ENCODE measurements around the gene CALM1.

CALM1 gene

GRCh38 chr14:90443161-90444076 is 46.6 kb downstream of the CALM1 start:
- peaks cover 0 to 7% of the 10 kb centered on the region in 2 donors for H3K9me3 ChIP-seq (ENCODE audit: control insufficient read depth in 2 of 2, low read length in 2 of 2)
- H3K9ac ChIP-seq (ENCODE audit: low read length in 2 of 2), result no peak overlapping the region
- H3K4me1 ChIP-seq (ENCODE audit: control insufficient read depth, insufficient read depth, low read length), result no peaks in the 10 kb centered on the region
- H3K27ac ChIP-seq (ENCODE audit: low read length), result no peak overlapping the region
- H3K27me3 ChIP-seq (ENCODE audit: control insufficient read depth in 1 of 2, insufficient read depth in 2 of 2, low read length in 2 of 2), result no peaks in the 10 kb centered on the region
- no peaks in the 10 kb centered on the region for H3K36me3 ChIP-seq (ENCODE audit: control insufficient read depth in 2 of 2, insufficient read depth in 2 of 2, low read length in 2 of 2)
- no peak overlapping the region for H3K4me3 ChIP-seq (ENCODE audit: low read length in 2 of 2)

GRCh38 chr14:90444077-90444696 is 47.4 kb downstream of the CALM1 start:
- no peak overlapping the region for H3K27ac ChIP-seq (ENCODE audit: low read length)
- H3K27me3 ChIP-seq (ENCODE audit: control insufficient read depth in 1 of 2, insufficient read depth in 2 of 2, low read length in 2 of 2), result no peaks in the 10 kb centered on the region

GRCh38 chr14:90445011-90445410 is 48.2 kb downstream of the CALM1 start:
- Histone ChIP-seq H3K4me1 (ENCODE audit: control insufficient read depth, insufficient read depth, low read length) (no peaks in the 10 kb centered on the region), H3K27ac (ENCODE audit: low read length) (no peak overlapping the region), H3K4me3 (ENCODE audit: low read length in 2 of 2) (no peak overlapping the region), H3K36me3 (ENCODE audit: control insufficient read depth in 2 of 2, insufficient read depth in 2 of 2, low read length in 2 of 2) (no peaks in the 10 kb centered on the region), H3K27me3 (ENCODE audit: control insufficient read depth in 1 of 2, insufficient read depth in 2 of 2, low read length in 2 of 2) (no peaks in the 10 kb centered on the region), H3K9me3 (ENCODE audit: control insufficient read depth in 2 of 2, low read length in 2 of 2) (peaks cover 0 to 7% of the 10 kb centered on the region in 2 donors), H3K9ac (ENCODE audit: low read length in 2 of 2) (no peak overlapping the region)

More at GRCh38 chr14:90444077-90444696, 47.4 kb downstream of the CALM1 start:
- H3K4me1 ChIP-seq (ENCODE audit: control insufficient read depth, insufficient read depth, low read length), result no peaks in the 10 kb centered on the region
- H3K36me3 ChIP-seq (ENCODE audit: control insufficient read depth in 2 of 2, insufficient read depth in 2 of 2, low read length in 2 of 2), result no peaks in the 10 kb centered on the region
- H3K9me3 ChIP-seq (ENCODE audit: control insufficient read depth in 2 of 2, low read length in 2 of 2), result peaks cover 0 to 7% of the 10 kb centered on the region in 2 donors
- H3K9ac ChIP-seq (ENCODE audit: low read length in 2 of 2), result no peak overlapping the region
- H3K4me3 ChIP-seq (ENCODE audit: low read length in 2 of 2), result no peak overlapping the region

GRCh38 chr14:90446405-90446804 is 49.6 kb downstream of the CALM1 start:
- H3K4me1 ChIP-seq (ENCODE audit: control insufficient read depth, insufficient read depth, low read length), result no peaks in the 10 kb centered on the region
- no peak overlapping the region for H3K9ac ChIP-seq (ENCODE audit: low read length in 2 of 2)
- H3K27ac ChIP-seq (ENCODE audit: low read length), result no peak overlapping the region
- no peaks in the 10 kb centered on the region for H3K27me3 ChIP-seq (ENCODE audit: control insufficient read depth in 1 of 2, insufficient read depth in 2 of 2, low read length in 2 of 2)
- peaks cover 0 to 7% of the 10 kb centered on the region in 2 donors for H3K9me3 ChIP-seq (ENCODE audit: control insufficient read depth in 2 of 2, low read length in 2 of 2)
- no peak overlapping the region for H3K4me3 ChIP-seq (ENCODE audit: low read length in 2 of 2)
- H3K36me3 ChIP-seq (ENCODE audit: control insufficient read depth in 2 of 2, insufficient read depth in 2 of 2, low read length in 2 of 2), result no peaks in the 10 kb centered on the region

GRCh38 chr14:90447720-90448497 is 51.1 kb downstream of the CALM1 start:
- no peaks in the 10 kb centered on the region for H3K27me3 ChIP-seq (ENCODE audit: control insufficient read depth in 1 of 2, insufficient read depth in 2 of 2, low read length in 2 of 2)
- H3K9me3 ChIP-seq (ENCODE audit: control insufficient read depth in 2 of 2, low read length in 2 of 2), result peaks cover 0 to 7% of the 10 kb centered on the region in 2 donors
- H3K9ac ChIP-seq (ENCODE audit: low read length in 2 of 2), result no peak overlapping the region
- H3K4me1 ChIP-seq (ENCODE audit: control insufficient read depth, insufficient read depth, low read length), result peaks cover 2% of the 10 kb centered on the region
- no peak overlapping the region for H3K4me3 ChIP-seq (ENCODE audit: low read length in 2 of 2)
- no peak overlapping the region for H3K27ac ChIP-seq (ENCODE audit: low read length)
- no peaks in the 10 kb centered on the region for H3K36me3 ChIP-seq (ENCODE audit: control insufficient read depth in 2 of 2, insufficient read depth in 2 of 2, low read length in 2 of 2)

- Histone ChIP-seq H3K9me3 (ENCODE audit: control insufficient read depth in 2 of 2, low read length in 2 of 2) (peaks cover 0 to 7% of the 10 kb centered on the region in 2 donors), H3K36me3 (ENCODE audit: control insufficient read depth in 2 of 2, insufficient read depth in 2 of 2, low read length in 2 of 2) (no peaks in the 10 kb centered on the region), H3K4me1 (ENCODE audit: control insufficient read depth, insufficient read depth, low read length) (peaks cover 14% of the 10 kb centered on the region), H3K9ac (ENCODE audit: low read length in 2 of 2) (no peak overlapping the region), H3K27ac (ENCODE audit: low read length) (no peak overlapping the region), H3K4me3 (ENCODE audit: low read length in 2 of 2) (no peak overlapping the region), H3K27me3 (ENCODE audit: control insufficient read depth in 1 of 2, insufficient read depth in 2 of 2, low read length in 2 of 2) (no peaks in the 10 kb centered on the region)
These were observed 52.6 kb downstream of the CALM1 start for GRCh38 chr14:90449411-90449810.

GRCh38 chr14:90450151-90450550 is 53.3 kb downstream of the CALM1 start:
- no peak overlapping the region for H3K9ac ChIP-seq (ENCODE audit: low read length in 2 of 2)
- H3K9me3 ChIP-seq (ENCODE audit: control insufficient read depth in 2 of 2, low read length in 2 of 2), result peaks cover 0 to 7% of the 10 kb centered on the region in 2 donors
- no peak overlapping the region for H3K4me3 ChIP-seq (ENCODE audit: low read length in 2 of 2)
- H3K4me1 ChIP-seq (ENCODE audit: control insufficient read depth, insufficient read depth, low read length), result peaks cover 22% of the 10 kb centered on the region
- H3K27ac ChIP-seq (ENCODE audit: low read length), result no peak overlapping the region
- no peaks in the 10 kb centered on the region for H3K36me3 ChIP-seq (ENCODE audit: control insufficient read depth in 2 of 2, insufficient read depth in 2 of 2, low read length in 2 of 2)
- no peaks in the 10 kb centered on the region for H3K27me3 ChIP-seq (ENCODE audit: control insufficient read depth in 1 of 2, insufficient read depth in 2 of 2, low read length in 2 of 2)

GRCh38 chr14:90450667-90451066 is 53.8 kb downstream of the CALM1 start:
- Histone ChIP-seq H3K9me3 (ENCODE audit: control insufficient read depth in 2 of 2, low read length in 2 of 2) (peaks cover 0 to 7% of the 10 kb centered on the region in 2 donors), H3K9ac (ENCODE audit: low read length in 2 of 2) (no peak overlapping the region), H3K4me1 (ENCODE audit: control insufficient read depth, insufficient read depth, low read length) (peaks cover 26% of the 10 kb centered on the region), H3K27ac (ENCODE audit: low read length) (no peak overlapping the region), H3K4me3 (ENCODE audit: low read length in 2 of 2) (no peak overlapping the region), H3K36me3 (ENCODE audit: control insufficient read depth in 2 of 2, insufficient read depth in 2 of 2, low read length in 2 of 2) (no peaks in the 10 kb centered on the region), H3K27me3 (ENCODE audit: control insufficient read depth in 1 of 2, insufficient read depth in 2 of 2, low read length in 2 of 2) (no peaks in the 10 kb centered on the region)

GRCh38 chr14:90451443-90451842 is 54.6 kb downstream of the CALM1 start:
- Histone ChIP-seq H3K4me1 (ENCODE audit: control insufficient read depth, insufficient read depth, low read length) (peaks cover 26% of the 10 kb centered on the region), H3K9ac (ENCODE audit: low read length in 2 of 2) (no peak overlapping the region), H3K4me3 (ENCODE audit: low read length in 2 of 2) (no peak overlapping the region), H3K9me3 (ENCODE audit: control insufficient read depth in 2 of 2, low read length in 2 of 2) (peaks cover 0 to 7% of the 10 kb centered on the region in 2 donors), H3K27ac (ENCODE audit: low read length) (no peak overlapping the region), H3K27me3 (ENCODE audit: control insufficient read depth in 1 of 2, insufficient read depth in 2 of 2, low read length in 2 of 2) (no peaks in the 10 kb centered on the region), H3K36me3 (ENCODE audit: control insufficient read depth in 2 of 2, insufficient read depth in 2 of 2, low read length in 2 of 2) (no peaks in the 10 kb centered on the region)

GRCh38 chr14:90451961-90452360 is 55.1 kb downstream of the CALM1 start:
- Histone ChIP-seq H3K36me3 (ENCODE audit: control insufficient read depth in 2 of 2, insufficient read depth in 2 of 2, low read length in 2 of 2) (no peaks in the 10 kb centered on the region), H3K27ac (ENCODE audit: low read length) (no peak overlapping the region)

More at GRCh38 chr14:90451961-90452360, 55.1 kb downstream of the CALM1 start:
- Histone ChIP-seq H3K27me3 (ENCODE audit: control insufficient read depth in 1 of 2, insufficient read depth in 2 of 2, low read length in 2 of 2) (no peaks in the 10 kb centered on the region), H3K9me3 (ENCODE audit: control insufficient read depth in 2 of 2, low read length in 2 of 2) (peaks cover 0 to 7% of the 10 kb centered on the region in 2 donors), H3K4me3 (ENCODE audit: low read length in 2 of 2) (no peak overlapping the region), H3K9ac (ENCODE audit: low read length in 2 of 2) (no peak overlapping the region), H3K4me1 (ENCODE audit: control insufficient read depth, insufficient read depth, low read length) (peaks cover 26% of the 10 kb centered on the region)
